Measurements from ENCODE around the gene DMXL2. TPM values are rescaled to one million over a fixed set of nuclear protein-coding genes. Genes with fewer than 3 reads are reported as not detected.

Gene DMXL2
- total RNA-seq, 1 experiment from 2014 or later, result 29.8 TPM

DNA sequence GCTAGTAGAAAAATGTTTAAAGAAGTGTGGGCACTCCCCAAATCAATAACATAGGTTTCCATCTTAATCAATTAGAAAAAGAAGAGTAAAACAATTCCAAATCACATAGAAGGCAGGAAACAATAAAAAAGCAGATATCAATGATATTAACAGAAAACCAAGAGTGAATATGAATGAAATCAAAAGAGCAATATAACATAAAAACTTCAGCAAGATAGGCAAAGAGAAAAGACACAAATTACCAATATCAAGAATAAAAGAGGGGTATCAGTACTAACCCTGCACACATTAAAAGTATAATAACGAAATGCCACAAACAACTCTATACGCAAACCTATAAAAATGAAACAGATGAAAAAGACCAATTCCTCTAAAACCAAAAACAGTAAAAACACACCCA lies 19.6 kb downstream of the DMXL2 start:
- Histone ChIP-seq H3K4me1 (replicated peaks; ENCODE audit: insufficient read depth) (peaks cover 32% of the 10 kb centered on the region), H4K20me1 (ENCODE audit: insufficient read depth) (no peaks in the 10 kb centered on the region), H3K4me3 (no peak overlapping the region), H3F3A (ENCODE audit: insufficient read depth, low read depth) (peaks cover 13% of the 10 kb centered on the region), H3K9me3 (ENCODE audit: insufficient read depth, low read depth) (no peaks in the 10 kb centered on the region), H3K4me2 (no peak overlapping the region), H3K9me2 (ENCODE audit: insufficient read depth) (no peaks in the 10 kb centered on the region), H2AFZ (no peak overlapping the region), H3K79me2 (ENCODE audit: low read depth) (peaks cover 10% of the 10 kb centered on the region; the same call in 1 of the 2 replicates), H3K27ac (no peak overlapping the region), H3K36me3 (ENCODE audit: low read depth) (no peaks in the 10 kb centered on the region), H3K27me3 (ENCODE audit: insufficient read depth, low read depth) (no peaks in the 10 kb centered on the region)
- TF ChIP-seq, protein P1, sequence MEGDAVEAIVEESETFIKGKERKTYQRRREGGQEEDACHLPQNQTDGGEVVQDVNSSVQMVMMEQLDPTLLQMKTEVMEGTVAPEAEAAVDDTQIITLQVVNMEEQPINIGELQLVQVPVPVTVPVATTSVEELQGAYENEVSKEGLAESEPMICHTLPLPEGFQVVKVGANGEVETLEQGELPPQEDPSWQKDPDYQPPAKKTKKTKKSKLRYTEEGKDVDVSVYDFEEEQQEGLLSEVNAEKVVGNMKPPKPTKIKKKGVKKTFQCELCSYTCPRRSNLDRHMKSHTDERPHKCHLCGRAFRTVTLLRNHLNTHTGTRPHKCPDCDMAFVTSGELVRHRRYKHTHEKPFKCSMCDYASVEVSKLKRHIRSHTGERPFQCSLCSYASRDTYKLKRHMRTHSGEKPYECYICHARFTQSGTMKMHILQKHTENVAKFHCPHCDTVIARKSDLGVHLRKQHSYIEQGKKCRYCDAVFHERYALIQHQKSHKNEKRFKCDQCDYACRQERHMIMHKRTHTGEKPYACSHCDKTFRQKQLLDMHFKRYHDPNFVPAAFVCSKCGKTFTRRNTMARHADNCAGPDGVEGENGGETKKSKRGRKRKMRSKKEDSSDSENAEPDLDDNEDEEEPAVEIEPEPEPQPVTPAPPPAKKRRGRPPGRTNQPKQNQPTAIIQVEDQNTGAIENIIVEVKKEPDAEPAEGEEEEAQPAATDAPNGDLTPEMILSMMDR (conservative IDR thresholded peaks at IDR 0.05), result no peak
- ChIA-PET POLR2A (ENCODE audit: unreplicated experiment) (no interaction called here), CTCF (no interaction called here)
- no TSS peak for BruUV-seq (replicated peaks)
- no peak for DNase-seq
- intact Hi-C loops (cut with micrococcal nuclease; ENCODE audit: unreplicated experiment), result no loop called here

DNA sequence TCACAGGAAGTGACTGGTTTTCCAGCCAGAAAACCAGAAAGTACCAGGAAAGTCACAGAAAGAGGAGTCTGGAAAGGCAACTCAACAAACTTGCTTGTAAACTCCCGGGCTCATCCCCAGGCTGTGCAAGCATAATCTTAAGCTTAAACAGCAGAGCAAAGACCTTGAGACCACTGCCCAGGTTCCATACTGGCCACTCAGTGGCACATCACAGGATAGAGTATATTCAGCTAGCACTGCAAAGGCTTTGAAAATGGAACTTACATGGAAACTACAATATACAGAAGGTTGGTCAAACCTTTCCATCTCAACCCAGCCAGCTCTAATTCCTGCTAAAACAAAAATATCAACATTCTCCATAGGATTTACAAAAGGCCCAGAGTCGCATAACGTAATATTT lies 20.1 kb downstream of the DMXL2 start:
- no peak overlapping the region for H2AFZ ChIP-seq
- peaks cover 32% of the 10 kb centered on the region for H3K4me1 ChIP-seq (replicated peaks; ENCODE audit: insufficient read depth)
- no peaks in the 10 kb centered on the region for H3K27me3 ChIP-seq (ENCODE audit: insufficient read depth, low read depth)
- H3K27ac ChIP-seq, result no peak overlapping the region
- ChIA-PET CTCF (no interaction called here), POLR2A (ENCODE audit: unreplicated experiment) (no interaction called here)
- no peak for DNase-seq
- no peak for TF ChIP-seq EZH2 (IDR thresholded peaks at IDR 0.05; ENCODE audit: low read depth)
- TF ChIP-seq, protein P1 (conservative IDR thresholded peaks at IDR 0.05), result no peak
- H3K9me3 ChIP-seq (ENCODE audit: insufficient read depth, low read depth), result no peaks in the 10 kb centered on the region
- H3F3A ChIP-seq (ENCODE audit: insufficient read depth, low read depth), result peaks cover 13% of the 10 kb centered on the region
- no peaks in the 10 kb centered on the region for H3K9me2 ChIP-seq (ENCODE audit: insufficient read depth)
- no peaks in the 10 kb centered on the region for H3K36me3 ChIP-seq (ENCODE audit: low read depth)
- H3K79me2 ChIP-seq (ENCODE audit: low read depth), result peaks cover 10% of the 10 kb centered on the region; the same call in 1 of the 2 replicates
- no peaks in the 10 kb centered on the region for H4K20me1 ChIP-seq (ENCODE audit: insufficient read depth)
- no peak overlapping the region for H3K4me2 ChIP-seq
- BruUV-seq (replicated peaks), result no TSS peak
- no peak overlapping the region for H3K4me3 ChIP-seq
- intact Hi-C loops (cut with micrococcal nuclease; ENCODE audit: unreplicated experiment), result no loop called here

DNA sequence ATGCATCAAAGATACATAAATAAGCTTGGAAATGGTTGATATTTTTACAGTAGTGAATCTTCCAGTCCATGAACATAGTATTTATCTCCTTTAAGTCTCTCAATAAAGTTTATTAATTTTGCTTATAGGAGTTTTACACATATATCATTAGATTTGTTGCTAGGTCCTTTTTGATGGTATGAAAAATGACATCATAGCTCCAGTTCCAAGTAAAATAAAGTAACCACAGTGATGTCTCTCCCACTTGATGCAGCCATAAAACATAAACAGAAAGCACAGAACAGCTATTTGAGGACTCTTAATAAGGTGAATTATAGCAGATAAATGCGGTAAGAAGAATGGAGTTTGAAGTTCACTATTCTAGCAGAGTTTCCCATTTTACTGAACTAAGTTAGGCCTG lies 20.8 kb downstream of the DMXL2 start:
- DNase-seq, result no peak
- Histone ChIP-seq H3K79me2 (ENCODE audit: low read depth) (peaks cover 10% of the 10 kb centered on the region; the same call in 1 of the 2 replicates), H3F3A (ENCODE audit: insufficient read depth, low read depth) (peaks cover 13% of the 10 kb centered on the region), H3K9me3 (ENCODE audit: insufficient read depth, low read depth) (no peaks in the 10 kb centered on the region), H3K36me3 (ENCODE audit: low read depth) (no peaks in the 10 kb centered on the region), H2AFZ (no peak overlapping the region), H3K4me2 (no peak overlapping the region), H3K4me1 (replicated peaks; ENCODE audit: insufficient read depth) (peaks cover 32% of the 10 kb centered on the region), H3K9me2 (ENCODE audit: insufficient read depth) (no peaks in the 10 kb centered on the region), H3K27ac (no peak overlapping the region), H3K4me3 (no peak overlapping the region), H4K20me1 (ENCODE audit: insufficient read depth) (no peaks in the 10 kb centered on the region), H3K27me3 (ENCODE audit: insufficient read depth, low read depth) (no peaks in the 10 kb centered on the region)
- POLR2A ChIA-PET (ENCODE audit: unreplicated experiment), result interaction anchor here (0.7 kb wide), 1 partner anchor 33 kb away, joined by 5 read pairs; no protein-coding TSS in a partner anchor
- no TSS peak for BruUV-seq (replicated peaks)
- CTCF ChIA-PET, result interaction anchor here (0.6 kb wide), 1 partner anchor 160 kb away, joined by 5 read pairs; no protein-coding TSS in a partner anchor
- TF ChIP-seq, protein P1 (conservative IDR thresholded peaks at IDR 0.05), result no peak
- TF ChIP-seq EZH2 (IDR thresholded peaks at IDR 0.05; ENCODE audit: low read depth), result no peak
- intact Hi-C loops (cut with micrococcal nuclease; ENCODE audit: unreplicated experiment), result no loop called here
